Stimulated activated CD8-positive, alpha-beta memory T cell treated with anti-CD3 and anti-CD28 coated beads, Interleukin-7, amount 100 ng/mL, for 48 hours (primary cell): ENCODE results near the gene AKAP13.
"Not testable (repeated sequence)": the region's sequence is repeated elsewhere in the genome, so short reads cannot be mapped to it uniquely, and the experiment has no call there.

Experiments used
- DNase-seq, 2 donors: peaks; one replicate each; pipeline ENCODE4 v3.0.0-alpha.2; 2020; ENCODE audit warnings: low read depth in 1 of 2; ENCODE audit errors: extremely low read depth in 1 of 2

The AKAP13 gene

GRCh38 chr15:85559530-85559929 lies 179.1 kb downstream of the AKAP13 start:
- DNase-seq, result no peak

- no peak for DNase-seq
Observed at GRCh38 chr15:85562824-85563223, 182.4 kb downstream of the AKAP13 start.

GRCh38 chr15:85563328-85563727 lies 182.9 kb downstream of the AKAP13 start:
- no peak for DNase-seq

GRCh38 chr15:85563731-85564130 lies 183.3 kb downstream of the AKAP13 start:
- no peak for DNase-seq

GRCh38 chr15:85564686-85565085 lies 184.3 kb downstream of the AKAP13 start:
- DNase-seq, result no peak

GRCh38 chr15:85568261-85568808 lies 187.9 kb downstream of the AKAP13 start:
- no peak for DNase-seq

GRCh38 chr15:85570336-85570735 lies 189.9 kb downstream of the AKAP13 start:
- DNase-seq, result no peak

- DNase-seq, result no peak
Observed at GRCh38 chr15:85571780-85572179, 191.4 kb downstream of the AKAP13 start.

- no peak for DNase-seq
Observed at GRCh38 chr15:85576392-85576791, 196.0 kb downstream of the AKAP13 start.

- DNase-seq, result no peak
Observed at GRCh38 chr15:85578941-85579701, 198.7 kb downstream of the AKAP13 start.

- no peak for DNase-seq
Observed at GRCh38 chr15:85579957-85580694, 199.7 kb downstream of the AKAP13 start.

- peak; percentile 35 to 60 for DNase-seq
Observed at GRCh38 chr15:85580879-85581278, 200.5 kb downstream of the AKAP13 start.

- no peak for DNase-seq
Observed at GRCh38 chr15:85581495-85581894, 201.1 kb downstream of the AKAP13 start.

- no peak for DNase-seq
Observed at GRCh38 chr15:85582131-85583079, 202.0 kb downstream of the AKAP13 start.

- no peak for DNase-seq
Observed at GRCh38 chr15:85583442-85583841, 203.0 kb downstream of the AKAP13 start.

- DNase-seq, result peak; percentile 28 to 71
Observed at GRCh38 chr15:85583923-85584390, 203.6 kb downstream of the AKAP13 start.

GRCh38 chr15:85584872-85585271 lies 204.5 kb downstream of the AKAP13 start:
- DNase-seq, result no peak

GRCh38 chr15:85586196-85586595 lies 205.8 kb downstream of the AKAP13 start:
- not testable (repeated sequence) for DNase-seq

GRCh38 chr15:85587707-85588411 lies 207.5 kb downstream of the AKAP13 start:
- DNase-seq, result no peak

GRCh38 chr15:85588677-85589076 lies 208.3 kb downstream of the AKAP13 start:
- DNase-seq, result no peak
